ENCODE results near the gene BCAS3.
"Not testable (repeated sequence)": the region's sequence is repeated elsewhere in the genome, so short reads cannot be mapped to it uniquely, and the experiment has no call there.

Gene BCAS3

DNA sequence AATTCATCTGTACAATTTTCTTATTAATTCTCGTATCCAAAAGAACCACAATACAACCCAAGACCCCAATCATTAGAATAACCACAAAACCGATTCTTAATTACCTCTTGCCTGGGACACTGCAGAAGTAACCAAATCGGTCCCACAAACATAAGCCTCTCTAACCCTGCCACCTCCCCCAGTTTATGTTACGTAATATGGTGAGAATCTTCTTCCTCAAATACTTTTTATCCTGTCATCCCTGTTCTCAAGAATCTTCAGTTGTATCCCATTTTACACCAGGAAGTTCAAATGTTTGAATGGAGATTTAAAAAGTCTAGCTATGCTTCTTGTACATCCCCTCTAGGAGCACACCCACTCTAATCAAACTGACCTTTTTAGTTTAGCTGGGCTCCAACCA is 452.7 kb downstream of the BCAS3 start:
- no peak for DNase-seq (ENCODE audit: low spot score)

DNA sequence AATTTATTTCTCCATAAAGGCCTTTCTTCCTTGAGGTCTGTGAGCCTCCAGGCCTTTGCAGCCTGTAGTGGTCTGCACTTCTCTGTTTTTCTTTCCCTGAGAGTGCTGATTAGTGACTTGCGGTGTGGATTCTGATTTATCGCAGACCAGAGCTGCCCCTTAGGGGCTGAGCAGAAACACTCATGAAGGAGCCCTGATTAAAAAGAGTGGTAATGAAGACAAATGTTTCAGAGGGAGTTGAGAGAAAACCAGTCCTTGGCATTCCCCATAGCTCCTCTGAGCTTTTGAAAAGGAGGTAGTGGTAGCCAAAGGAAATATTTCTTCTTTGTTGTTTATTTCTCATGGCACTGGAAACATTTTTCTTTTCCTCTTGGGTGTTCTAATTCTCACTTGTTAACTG is 453.9 kb downstream of the BCAS3 start:
- DNase-seq (ENCODE audit: low spot score) = no peak

DNA sequence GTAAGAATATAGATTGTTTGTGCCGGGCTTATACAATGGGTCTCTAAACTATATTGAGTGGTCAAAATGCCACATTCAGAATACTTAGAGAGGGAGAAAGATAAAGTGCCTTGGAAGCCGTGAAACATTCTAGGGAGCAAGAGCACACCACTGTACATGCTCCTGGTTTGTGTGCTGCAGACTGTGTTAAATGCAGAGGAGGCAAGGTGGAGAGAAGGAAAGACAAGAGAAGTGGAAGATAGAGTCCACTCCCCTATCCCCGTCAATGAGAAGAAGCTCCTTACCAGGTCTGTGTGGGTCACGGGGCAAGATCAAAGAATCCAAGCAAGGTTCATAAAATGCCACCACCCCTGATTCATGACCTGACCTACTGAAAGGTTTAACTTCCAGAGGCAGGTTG is 454.9 kb downstream of the BCAS3 start:
- DNase-seq (ENCODE audit: low spot score) = no peak

DNA sequence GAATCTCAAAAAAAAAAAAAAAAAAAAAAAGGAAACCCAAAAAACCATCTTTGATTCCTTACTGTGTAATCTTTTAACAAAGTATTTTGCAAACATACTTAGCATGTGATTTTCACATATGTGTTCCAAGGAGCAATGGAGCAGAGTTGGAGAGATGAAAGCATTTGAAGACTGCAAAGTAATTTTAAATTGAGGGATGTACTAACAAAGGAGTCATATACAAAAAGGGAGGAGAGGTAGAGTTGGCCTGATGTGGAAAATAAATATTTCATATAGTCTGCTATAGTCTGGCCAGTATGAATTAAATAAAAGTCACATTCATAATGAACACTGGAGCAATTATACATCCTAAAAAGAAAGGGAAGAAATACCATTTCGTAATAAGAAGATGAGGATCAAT is 456.2 kb downstream of the BCAS3 start:
- no peak for DNase-seq (ENCODE audit: low spot score)

DNA sequence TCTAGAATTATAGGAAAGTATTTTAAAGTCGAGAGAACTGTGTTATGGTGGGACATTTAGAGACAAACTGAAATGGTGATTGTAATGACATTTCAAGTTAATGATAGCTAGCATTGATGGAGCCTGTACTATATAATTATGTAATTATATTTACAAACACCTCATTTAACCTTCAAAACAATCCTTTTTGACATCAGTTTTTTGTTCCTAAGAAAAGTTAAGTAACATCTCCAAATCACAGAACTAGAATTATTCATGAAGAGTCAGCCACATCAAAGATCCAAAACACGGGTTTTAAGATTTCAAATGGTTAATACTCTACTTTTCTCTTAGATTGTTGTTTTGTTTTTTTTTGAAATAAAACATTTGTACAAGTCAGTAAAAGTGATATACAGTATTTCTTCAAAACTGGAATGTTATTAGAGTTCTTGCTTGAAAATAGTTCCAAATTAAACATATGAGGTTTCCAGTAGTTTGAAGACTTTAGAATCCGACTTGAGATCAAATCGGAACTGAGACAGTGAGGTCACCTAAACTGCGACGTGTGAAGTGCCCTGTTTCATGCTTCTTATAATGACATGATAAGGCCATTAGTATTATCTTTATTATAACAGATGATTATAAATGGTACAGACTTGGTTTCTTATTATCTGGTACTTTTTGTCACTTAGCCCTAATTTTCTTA is 457.0 kb downstream of the BCAS3 start:
- no peak for DNase-seq (ENCODE audit: low spot score)

DNA sequence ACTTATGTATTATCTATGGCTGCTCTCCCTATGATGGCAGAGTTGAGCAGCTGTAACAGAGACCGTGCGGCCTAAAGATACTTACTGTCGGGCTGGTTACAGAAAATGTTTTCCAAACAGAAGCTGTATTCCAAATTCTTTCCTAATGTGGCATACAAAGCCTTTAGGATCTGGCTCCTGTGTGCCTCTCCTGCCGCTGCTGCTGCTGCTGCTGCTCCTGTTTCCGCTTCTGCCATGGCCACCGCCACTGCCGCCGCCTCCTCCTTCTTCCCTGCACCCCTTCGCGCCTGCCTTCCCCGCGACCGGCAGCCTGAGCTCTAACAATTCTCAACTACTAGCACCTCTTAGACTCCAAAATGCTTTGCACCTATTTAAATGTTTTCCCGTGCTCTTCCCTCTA is 458.1 kb downstream of the BCAS3 start:
- no peak for DNase-seq (ENCODE audit: low spot score)

DNA sequence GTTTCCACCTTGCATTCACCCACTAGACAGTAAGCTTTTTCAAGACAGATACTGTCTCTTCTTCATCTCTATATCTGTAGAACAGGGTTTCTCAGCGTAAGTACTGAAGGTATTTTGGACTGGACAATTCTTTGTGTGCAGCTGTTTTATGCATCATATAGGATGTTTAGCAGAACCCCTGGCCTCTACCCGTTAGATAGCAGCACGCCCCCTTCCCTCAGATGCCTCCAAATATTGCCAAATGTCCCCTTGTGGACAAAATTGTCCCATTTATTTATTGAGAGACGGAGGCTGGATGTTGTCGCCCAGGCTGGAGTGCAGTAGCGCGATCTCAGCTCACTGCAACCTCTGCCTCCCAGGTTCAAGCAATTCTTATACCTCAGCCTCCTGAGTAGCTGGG is 458.6 kb downstream of the BCAS3 start:
- DNase-seq (ENCODE audit: low spot score) = no peak

DNA sequence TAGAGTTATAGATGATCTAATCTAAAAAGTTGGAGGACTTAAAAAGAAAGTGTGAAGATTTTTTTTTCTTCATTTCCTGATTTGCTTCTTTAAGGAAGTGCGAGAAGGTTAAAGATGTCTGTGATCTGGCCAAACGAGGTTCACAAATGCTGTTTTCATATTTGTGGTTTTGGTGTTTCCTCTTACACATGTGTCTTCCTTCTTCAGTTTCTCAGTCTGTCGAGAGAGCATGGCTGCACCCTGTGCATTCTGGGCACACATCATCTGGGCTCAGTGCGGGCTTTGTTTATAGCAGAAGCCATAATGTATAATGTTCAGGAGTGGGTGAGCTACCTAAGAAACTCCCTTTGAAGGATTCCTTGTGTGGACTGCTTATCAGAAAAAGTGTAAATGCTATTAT is 461.6 kb downstream of the BCAS3 start:
- DNase-seq (ENCODE audit: low spot score) = no peak

DNA sequence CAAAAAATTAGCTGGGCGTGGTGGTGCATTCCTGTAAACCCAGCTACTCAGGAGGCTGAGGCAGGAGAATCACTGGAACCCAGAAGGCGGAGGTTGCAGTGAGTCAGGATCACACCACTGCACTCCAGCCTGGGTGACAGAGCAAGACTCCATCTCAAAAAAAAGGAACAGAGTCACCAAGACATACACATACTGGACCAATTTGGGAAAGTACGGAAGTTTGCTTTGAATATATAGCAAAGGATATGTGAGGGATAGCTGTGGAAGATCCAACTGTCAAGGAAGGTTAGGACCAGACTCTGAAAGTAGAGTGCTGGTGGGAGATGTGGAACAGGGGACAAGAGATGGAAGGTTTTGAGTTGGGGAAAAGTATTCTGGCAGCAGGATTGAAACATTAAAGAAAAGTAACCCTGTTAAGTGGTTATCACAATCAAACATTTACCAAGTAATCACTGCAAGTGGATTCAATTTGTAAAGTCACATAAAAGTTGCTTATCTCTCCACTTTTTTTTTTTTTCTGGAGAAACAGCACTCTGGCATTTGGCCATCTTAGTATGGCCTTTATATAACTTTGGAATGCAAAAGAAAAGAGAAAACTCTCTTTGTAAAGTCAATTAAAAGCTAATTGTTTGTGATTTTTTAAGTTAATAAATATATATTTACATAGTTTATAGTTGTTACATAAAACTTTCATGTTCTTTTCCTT is 462.6 kb downstream of the BCAS3 start:
- no peak for DNase-seq (ENCODE audit: low spot score)

DNA sequence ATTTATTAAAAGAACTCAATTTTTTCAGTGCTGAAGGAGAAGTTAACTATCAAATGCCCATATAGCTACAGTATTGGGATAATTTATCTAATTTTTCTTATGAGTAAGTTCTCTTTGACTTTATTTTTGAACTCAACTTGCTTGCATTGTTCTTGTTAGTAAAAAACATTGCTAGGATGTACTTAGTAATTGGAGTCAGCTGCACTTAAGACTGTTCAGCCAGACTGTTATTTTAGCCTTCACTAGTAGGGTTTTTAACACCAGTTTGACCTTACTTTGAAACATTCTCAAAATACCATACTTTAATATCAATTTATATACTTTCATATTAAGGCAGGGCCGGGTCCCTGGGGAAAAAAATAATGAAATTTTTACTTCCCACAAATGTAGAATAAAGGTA is 465.4 kb downstream of the BCAS3 start:
- no peak for DNase-seq (ENCODE audit: low spot score)

DNA sequence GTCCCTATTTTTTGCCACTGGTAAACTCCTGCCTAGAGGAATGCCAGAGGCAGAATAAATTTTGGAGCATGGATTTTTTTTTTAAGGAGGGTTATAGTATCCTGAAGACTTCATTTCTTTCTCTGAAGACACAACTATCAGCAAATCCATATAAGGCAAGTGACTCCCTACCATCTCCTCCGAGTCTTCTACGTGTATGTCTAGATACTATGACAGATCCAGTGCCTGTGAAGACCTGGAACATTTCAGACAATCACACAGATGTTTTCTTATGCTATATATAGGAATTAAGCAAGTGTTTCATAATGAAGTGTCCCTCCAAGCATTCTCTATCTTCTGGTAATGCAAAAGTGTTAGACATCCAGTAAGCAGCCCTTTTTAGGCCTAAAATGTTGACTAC is 466.5 kb downstream of the BCAS3 start:
- DNase-seq (ENCODE audit: low spot score) = peak; percentile 24

DNA sequence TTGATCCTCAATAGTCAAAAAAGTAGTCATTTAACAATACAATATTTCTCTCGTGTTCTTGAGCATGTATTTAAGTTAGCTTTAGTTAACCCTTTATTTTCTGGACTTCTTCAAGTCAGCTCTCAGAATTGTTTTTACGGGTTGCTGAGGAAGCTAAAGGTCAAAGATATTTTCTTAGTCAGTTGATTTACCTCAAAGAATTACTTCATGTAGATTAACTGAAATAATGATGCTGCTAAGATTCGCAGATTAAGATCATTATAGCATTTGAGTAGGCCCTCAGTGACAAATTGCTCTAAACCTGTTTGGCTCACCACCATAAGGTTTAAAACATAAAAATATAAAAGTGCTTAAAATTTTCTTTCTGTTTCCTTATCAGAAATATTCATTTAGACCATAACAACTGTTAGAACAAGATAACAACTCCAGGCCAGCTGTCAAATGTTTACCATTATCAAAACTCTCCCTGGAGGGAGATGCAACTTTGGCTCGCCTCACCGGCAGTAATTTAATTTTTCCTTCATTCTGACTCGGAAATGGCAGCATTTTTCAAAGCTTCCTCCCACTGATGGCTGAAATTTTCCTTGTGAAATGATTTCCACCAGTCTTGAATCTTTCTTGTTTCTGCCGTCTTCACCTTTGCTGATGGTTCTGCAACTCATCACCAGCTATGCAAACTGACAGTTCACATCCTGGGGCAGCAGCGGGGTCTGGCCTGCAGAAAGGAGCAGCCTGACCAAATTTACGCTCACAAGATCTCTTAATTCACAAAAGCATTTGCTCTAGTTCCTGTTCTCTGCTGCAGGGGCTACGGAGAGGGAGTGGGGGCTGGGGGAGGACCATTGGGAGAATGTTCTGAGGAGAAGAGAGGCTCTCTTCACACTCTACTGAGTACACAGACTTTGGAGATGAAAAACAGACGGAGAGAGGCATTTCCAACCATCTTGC is 467.2 kb downstream of the BCAS3 start:
- peak; percentile 59 for DNase-seq (ENCODE audit: low spot score)

DNA sequence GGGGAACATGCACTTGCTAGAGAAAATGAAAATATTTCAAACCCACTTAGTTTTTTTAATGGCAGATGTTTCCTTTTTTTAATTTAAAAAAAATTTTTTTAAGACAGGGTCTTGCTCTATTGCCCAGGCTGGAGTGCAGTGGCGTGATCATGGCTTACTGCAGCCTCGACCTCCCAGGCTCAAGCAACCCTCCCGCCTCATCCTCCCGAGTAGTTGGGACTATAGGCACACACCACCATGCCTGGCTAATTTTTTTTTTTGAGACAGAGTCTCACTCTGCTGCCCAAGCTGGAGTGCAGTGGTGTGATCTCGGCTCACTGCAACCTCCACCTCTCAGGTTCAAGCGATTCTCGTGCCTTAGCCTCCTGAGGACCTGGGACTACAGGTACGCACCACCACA is 469.2 kb downstream of the BCAS3 start:
- not testable (repeated sequence) for DNase-seq (ENCODE audit: low spot score)

DNA sequence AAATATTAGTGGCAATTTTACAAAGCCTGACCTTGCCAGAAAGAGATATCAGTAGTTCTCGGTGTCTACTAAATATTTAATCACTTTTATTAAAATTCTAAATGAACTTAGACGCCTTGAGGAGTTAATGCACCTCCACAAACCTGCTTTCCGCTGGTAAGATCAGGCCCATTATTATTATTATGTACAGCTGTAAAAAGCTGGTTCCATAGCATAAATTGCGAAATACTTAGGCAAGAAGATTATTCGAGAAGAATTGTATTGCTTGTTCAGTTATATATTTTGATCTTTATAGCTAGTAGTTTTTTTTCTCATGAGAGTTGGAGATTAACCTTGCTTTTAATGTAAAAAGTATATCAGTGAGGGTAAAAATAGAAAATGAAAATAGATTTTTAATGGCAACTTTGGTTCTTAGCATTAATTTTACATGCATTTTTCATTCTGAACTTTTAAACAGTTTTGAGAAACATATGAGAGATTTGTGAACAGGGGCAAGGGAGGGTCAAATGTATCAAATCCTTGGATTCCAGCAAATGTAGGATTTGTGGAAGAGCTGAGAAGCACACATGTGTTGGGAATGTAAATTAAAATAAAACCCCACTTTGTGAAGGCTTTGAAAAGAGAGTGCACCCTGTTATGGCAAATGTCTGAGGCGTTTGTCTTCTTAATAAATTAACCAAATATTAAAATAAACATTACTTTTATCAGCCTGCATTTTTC is 471.6 kb downstream of the BCAS3 start:
- no peak for DNase-seq (ENCODE audit: low spot score)

DNA sequence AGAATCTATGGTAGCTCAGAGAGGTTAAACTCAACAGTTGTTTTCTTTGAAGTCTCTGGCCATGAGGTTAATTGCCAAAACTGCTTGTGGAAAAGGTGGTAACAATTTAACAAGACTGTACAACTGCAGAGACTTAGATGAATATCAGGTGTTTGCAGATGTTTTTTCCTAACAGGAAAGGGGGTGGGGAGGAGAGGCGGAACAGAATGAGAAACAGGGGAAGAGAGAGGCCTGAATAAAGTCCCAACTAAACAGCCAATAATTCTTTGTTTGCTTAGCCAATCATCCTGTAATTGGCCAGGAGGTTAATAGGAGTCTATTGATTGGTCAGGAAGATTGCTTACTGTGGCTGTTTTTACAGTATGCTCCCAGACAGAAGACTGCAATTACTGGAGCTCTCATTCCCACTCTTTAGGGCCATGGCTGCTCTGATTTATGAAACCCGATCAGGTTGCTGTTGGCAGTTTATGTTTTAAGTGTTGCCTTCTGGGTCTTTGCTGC is 472.3 kb downstream of the BCAS3 start:
- no peak for DNase-seq (ENCODE audit: low spot score)

DNA sequence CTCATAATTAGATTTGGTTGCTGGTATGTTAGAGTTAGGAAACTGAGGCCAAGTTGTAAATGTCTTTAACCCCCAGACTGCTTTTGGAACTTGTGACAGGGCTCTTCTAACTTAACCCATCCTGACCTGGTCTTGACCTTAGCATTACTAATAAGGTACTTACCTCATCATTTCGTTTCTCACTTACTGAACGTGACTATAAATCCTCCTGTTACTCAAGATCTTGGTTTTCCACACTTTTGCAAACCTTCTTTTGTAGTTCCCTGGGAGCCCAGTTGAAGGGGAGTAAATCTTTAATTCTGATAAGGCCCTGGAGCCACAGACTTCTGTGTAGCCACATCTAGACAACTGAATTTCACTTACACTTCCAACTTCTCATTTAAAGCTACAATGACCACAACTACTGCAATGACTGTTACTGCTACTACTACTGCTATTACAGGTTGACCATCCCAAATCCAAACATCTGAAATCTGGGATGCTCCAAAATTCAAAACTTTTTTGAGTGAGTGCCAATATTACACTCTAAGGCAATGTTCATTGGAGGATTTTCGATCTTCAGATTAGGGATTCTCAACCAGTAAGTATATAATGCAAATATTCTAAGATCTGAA is 473.1 kb downstream of the BCAS3 start:
- no peak for DNase-seq (ENCODE audit: low spot score)

DNA sequence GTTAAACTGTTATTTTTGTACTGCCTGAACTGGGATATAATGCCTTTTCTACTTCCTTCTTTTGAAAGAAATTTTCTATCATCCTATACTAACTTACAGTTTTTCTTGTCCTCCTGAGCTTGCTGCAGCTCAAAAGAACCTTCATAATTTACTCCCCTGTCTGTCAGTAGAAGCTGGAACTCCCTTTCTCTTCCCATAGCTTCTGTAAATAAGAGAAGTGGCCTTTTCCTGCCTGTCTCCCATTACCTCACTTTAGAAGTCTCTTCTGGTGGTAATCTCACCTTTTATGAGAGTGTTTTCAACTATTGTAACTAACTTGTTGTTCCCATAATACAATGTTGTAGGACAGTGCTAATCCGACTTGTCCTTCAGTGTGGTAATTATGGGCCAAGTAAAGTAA is 475.2 kb downstream of the BCAS3 start:
- DNase-seq (ENCODE audit: low spot score) = no peak

DNA sequence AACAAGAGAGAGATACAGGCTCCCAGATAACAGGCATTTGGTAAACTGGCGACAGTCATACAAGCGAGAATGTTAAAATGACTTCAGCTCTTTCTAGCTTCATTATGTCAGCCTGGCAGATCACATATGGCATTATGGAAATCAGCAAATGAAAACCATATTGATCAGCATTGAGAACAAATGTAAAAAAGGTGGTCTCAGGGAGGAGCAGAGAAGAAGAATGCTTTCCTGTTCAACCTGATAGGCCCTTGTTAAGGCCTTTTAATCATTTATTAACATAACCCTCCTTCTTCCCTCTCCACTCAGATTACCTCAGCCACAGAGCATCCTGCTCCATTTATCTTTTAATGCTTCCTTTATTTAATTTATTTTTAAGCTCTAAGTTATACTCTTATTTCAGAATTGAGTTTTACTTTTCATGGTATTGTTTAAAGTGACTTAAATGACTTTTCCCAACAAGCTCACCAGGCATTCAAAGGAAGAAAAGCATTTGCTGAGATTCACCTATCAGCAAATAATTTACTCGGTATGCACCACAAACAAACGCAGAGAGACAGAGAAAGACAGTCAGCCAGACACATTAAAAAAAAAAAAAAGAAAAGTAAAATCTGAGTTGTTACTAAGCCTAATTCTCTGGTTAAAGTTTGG is 478.1 kb downstream of the BCAS3 start:
- DNase-seq (ENCODE audit: low spot score) = no peak

DNA sequence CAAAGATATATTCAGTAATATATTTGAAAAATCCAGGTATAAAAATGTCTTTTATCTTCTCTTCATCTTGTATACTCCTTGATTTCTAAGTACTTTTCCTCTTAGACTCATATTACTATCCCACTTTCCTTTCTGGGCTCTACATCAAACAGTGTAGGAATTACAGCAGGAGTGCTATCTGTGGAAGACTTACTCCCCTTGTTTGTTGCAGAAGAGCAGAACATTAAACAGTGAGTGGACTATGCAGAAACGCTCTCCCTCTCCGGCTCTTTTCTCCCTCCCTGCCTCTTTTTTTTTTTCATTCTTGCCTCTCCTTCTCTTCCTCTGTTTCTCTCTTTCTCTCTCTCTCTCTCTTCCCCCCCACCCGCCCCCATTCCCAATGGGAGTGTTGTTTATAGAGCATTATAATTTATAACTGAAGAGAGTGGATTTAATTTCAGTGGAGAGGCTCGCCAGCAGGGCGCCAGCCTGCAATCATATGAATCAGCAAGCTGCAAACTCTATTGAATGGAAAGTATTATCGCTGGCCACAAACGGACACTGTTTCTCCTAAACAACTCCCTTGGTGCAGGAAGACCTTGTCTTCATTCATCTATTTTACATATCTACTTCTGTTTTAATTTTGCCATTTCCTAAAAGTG is 479.7 kb downstream of the BCAS3 start:
- no peak for DNase-seq (ENCODE audit: low spot score)

DNA sequence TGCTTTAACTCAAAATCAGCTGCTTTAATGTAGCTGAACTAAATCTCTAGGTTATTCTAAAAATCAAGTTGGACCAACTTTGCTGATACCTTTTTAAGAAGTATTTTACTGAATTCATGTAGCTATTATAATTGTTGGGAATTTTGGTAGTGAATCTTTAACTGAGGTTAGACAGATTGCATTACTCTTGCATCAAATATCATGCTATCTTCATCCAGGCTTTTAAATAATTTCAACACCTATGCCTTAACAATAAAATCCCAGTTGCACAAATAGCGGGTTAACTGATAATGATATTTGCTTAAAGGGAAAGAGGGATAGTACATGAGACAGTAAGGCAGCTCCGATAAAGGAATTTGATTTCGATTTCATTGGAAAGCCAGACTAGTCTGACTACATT is 480.7 kb downstream of the BCAS3 start:
- no peak for DNase-seq (ENCODE audit: low spot score)

Measured in hematopoietic multipotent progenitor cell treated with erythropoietin and hydrocortisone succinate and interleukin-3 and kit ligand, for 15 days (in vitro differentiated cells).